Neutrophil (primary cell): ENCODE measurements around the gene RGN.

Experiments used
- H3K27ac ChIP-seq: fragments of 200-600 bp; sonication (generic); 2 replicates; pipeline ENCODE4 v1.5.1; 2016; ENCODE audit warnings: mild to moderate bottlenecking, moderate library complexity
- H3K27me3 ChIP-seq: fragments of 200-600 bp; sonication (generic); 2 replicates; pipeline ENCODE4 v1.6.0; 2016; ENCODE audit warnings: mild to moderate bottlenecking
- H3K36me3 ChIP-seq: fragments of 200-600 bp; sonication (generic); 2 replicates; pipeline ENCODE4 v1.5.1; 2017
- H3K4me1 ChIP-seq, 2 experiments: fragments of 200-600 bp in 1 of 2; sonication (generic) in 1 of 2; 1 replicate in 1 of 2; 2 replicates in 1 of 2; pipeline versions ENCODE4 v1.5.1 to v1.6.1; 2013 to 2016; ENCODE audit warnings: low read depth in 1 of 2, low read length in 1 of 2, mild to moderate bottlenecking in 1 of 2, moderate library complexity in 1 of 2; ENCODE audit not compliant: control insufficient read depth in 1 of 2, insufficient read depth in 1 of 2
- H3K4me3 ChIP-seq, 2 experiments: fragments of 200-600 bp in 1 of 2; sonication (generic) in 1 of 2; 1 replicate in 1 of 2; 2 replicates in 1 of 2; pipeline ENCODE4 v1.5.1; 2013 to 2016; ENCODE audit warnings: low read depth in 1 of 2, low read length in 1 of 2, mild to moderate bottlenecking in 1 of 2, moderate library complexity in 1 of 2
- H3K9me3 ChIP-seq: fragments of 200-600 bp; sonication (generic); 2 replicates; pipeline ENCODE4 v1.5.1; 2016
- CTCF ChIP-seq: fragments of 200-600 bp; sonication (generic); IDR thresholded peaks from 2 replicates; pipeline ENCODE4 v1.5.1; 2016; ENCODE audit warnings: antibody characterized with exemption

RGN gene

DNA sequence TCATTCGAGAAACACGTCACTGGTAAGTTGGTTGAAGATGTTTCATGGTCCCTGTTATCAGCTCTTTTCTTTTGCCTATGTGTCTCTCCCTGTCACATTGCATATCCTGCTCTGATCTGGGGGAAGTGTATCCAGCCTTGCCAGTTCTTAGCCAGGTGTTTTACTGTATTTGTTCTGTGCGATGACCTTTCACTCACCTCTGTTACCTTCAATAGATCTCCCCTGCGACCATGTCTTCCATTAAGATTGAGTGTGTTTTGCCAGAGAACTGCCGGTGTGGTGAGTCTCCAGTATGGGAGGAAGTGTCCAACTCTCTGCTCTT, 2.6 kb downstream of the RGN start:
- Histone ChIP-seq H3K27ac (no peak overlapping the region), H3K9me3 (no peaks in the 10 kb centered on the region), H3K4me3 (no peak overlapping the region), H3K4me1 (no peaks in the 10 kb centered on the region), H3K36me3 (no peaks in the 10 kb centered on the region), H3K27me3 (no peaks in the 10 kb centered on the region)
- TF ChIP-seq CTCF = no peak

DNA sequence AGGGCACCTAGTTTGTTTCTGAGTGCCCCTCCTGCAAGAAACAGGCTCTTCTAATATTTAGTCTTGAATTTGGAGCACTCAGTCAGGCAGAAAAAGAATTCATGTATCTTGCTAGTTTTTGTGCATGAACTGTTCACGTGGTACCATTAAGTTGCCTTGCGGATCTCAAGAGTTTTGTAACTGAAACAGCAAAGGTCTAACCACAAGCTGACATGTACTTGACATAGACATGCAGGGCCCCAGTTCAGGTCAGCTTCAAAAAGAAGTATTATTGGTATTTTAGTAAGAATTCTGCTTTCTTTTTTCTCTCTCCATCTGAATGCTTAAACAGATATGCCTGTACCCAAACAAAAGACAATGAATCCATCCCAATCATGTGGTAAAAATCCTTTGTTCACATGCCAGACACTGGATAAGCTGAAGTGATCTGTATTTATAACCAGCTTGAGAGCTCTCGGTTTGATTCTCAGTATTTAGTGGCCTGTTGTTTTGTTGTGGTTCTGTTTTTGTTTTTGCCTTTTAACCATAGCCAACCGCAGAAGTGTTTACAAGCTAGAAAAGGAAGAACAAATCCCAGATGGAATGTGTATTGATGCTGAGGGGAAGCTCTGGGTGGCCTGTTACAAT, 13.0 kb downstream of the RGN start:
- TF ChIP-seq CTCF = no peak
- H3K4me3 ChIP-seq = no peak overlapping the region

GRCh38 chrX:47093248-47093647, 15.0 kb downstream of the RGN start:
- Histone ChIP-seq H3K4me1 (no peaks in the 10 kb centered on the region), H3K27me3 (no peaks in the 10 kb centered on the region), H3K4me3 (no peak overlapping the region), H3K36me3 (no peaks in the 10 kb centered on the region), H3K27ac (no peak overlapping the region), H3K9me3 (no peaks in the 10 kb centered on the region)
- no peak for TF ChIP-seq CTCF

More for the DNA sequence above, 13.0 kb downstream of the RGN start:
- Histone ChIP-seq H3K27ac (no peak overlapping the region), H3K9me3 (no peaks in the 10 kb centered on the region), H3K4me1 (no peaks in the 10 kb centered on the region), H3K27me3 (no peaks in the 10 kb centered on the region), H3K36me3 (no peaks in the 10 kb centered on the region)

DNA sequence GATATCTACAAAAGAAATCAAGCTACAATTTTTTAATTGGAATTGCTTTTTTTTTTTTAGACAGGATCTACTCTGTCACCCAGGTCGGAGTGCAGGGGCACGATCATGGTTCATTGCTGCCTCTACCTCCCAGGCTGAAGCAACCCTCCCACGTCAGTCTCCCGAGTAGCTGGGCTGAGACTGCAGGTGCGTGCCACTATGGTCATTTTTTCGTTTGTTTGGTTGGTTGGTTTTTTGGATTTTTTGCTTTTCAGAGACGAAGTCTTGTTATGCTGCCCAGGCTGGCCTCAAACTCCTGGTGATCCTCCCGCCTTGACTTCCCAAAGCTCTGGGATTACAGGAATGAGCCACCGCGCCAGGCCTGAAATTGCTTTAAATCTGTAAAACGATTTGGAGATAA, 15.6 kb downstream of the RGN start:
- Histone ChIP-seq H3K27me3 (no peaks in the 10 kb centered on the region), H3K4me1 (no peaks in the 10 kb centered on the region), H3K9me3 (no peaks in the 10 kb centered on the region), H3K4me3 (no peak overlapping the region), H3K27ac (no peak overlapping the region), H3K36me3 (no peaks in the 10 kb centered on the region)
- TF ChIP-seq CTCF = no peak

DNA sequence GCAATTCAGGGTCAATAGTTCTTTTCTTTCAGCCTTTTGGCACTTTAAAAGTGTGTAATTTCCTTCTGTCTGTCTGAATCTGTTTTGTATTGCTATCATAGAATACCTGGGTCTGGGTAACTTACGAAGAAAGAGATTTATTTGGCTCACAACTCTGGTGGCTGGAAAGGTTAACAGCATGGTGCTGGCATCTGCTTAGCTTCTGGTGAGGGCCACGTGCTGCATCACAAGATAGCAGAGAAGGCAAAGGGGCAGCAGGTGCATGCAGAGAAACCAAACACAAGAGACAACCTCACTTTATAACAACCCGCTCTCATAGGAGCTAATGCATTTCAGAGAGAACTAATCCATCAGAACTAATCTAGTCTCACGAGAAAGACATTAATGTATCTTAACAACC, 18.8 kb downstream of the RGN start:
- Histone ChIP-seq H3K4me3 (no peak overlapping the region), H3K27ac (no peak overlapping the region), H3K4me1 (no peaks in the 10 kb centered on the region), H3K36me3 (no peaks in the 10 kb centered on the region), H3K27me3 (no peaks in the 10 kb centered on the region), H3K9me3 (no peaks in the 10 kb centered on the region)
- TF ChIP-seq CTCF = no peak
